Bronchial epithelial cell (primary cell): ENCODE measurements around the gene PDK2. TPM values are rescaled to one million over a fixed set of nuclear protein-coding genes. Genes with fewer than 3 reads are reported as not detected.

Source experiments
- DNase-seq: peaks from one replicate; pipeline ENCODE4 v3.0.0-alpha.2; 2010; ENCODE audit warnings: low read depth
- FAIRE-seq: peaks from 2 replicates; lab custom pipeline; 2011; peaks lifted over from hg19 to GRCh38; lab: Jason Lieb, UNC
- H3K27me3 ChIP-seq: 2 replicates; pipeline ENCODE4 v1.5.1; 2011; ENCODE audit warnings: low read length; ENCODE audit not compliant: control insufficient read depth, insufficient read depth
- H3K36me3 ChIP-seq: 2 replicates; pipeline ENCODE4 v1.5.1; 2011; ENCODE audit warnings: low read length; ENCODE audit not compliant: control insufficient read depth, insufficient read depth
- H3K4me3 ChIP-seq: 2 replicates; pipeline ENCODE4 v1.5.1; 2011; ENCODE audit warnings: mild to moderate bottlenecking, low read depth, low read length, control low read depth
- total RNA-seq: library from RNA; depleted of rRNA; stranded (reverse); fragments of >200 nt; gene quantifications from 2 replicates; pipeline ENCODE4 v1.2.1, GENCODE V29; 2014
- TF ChIP-seq, protein P1 (sequence below): IDR thresholded peaks from 2 replicates; pipeline ENCODE4 v1.5.1; 2011; ENCODE audit warnings: mild to moderate bottlenecking, moderate library complexity, low read length, control low read depth, inconsistent platforms; ENCODE audit not compliant: insufficient read depth, severe bottlenecking

PDK2 gene
- total RNA-seq, 1 donor from 2014 or later = 0.79 TPM

DNA sequence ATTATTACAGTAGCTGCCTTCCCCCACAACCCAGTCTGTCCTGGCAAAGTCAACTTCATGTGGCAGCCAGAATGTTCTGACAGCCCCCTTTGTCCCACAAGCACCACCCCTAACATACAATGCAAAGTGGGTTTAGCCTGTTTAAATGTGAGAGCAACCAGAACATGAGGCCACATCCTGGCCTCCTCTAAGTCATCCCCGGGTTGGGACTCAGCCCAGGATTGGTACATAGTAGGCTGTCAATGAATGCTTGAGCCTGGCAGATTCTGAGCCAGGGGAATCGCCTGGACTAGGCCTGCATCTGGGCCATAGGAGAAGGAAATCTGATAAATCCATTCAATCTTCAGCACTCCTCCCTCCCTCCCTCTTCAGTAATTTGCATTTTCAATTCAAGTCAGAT lies 43.5 kb upstream of the PDK2 start:
- Histone ChIP-seq H3K27me3 (no peaks in the 10 kb centered on the region), H3K36me3 (no peaks in the 10 kb centered on the region), H3K4me3 (no peak overlapping the region)
- TF ChIP-seq, protein P1, sequence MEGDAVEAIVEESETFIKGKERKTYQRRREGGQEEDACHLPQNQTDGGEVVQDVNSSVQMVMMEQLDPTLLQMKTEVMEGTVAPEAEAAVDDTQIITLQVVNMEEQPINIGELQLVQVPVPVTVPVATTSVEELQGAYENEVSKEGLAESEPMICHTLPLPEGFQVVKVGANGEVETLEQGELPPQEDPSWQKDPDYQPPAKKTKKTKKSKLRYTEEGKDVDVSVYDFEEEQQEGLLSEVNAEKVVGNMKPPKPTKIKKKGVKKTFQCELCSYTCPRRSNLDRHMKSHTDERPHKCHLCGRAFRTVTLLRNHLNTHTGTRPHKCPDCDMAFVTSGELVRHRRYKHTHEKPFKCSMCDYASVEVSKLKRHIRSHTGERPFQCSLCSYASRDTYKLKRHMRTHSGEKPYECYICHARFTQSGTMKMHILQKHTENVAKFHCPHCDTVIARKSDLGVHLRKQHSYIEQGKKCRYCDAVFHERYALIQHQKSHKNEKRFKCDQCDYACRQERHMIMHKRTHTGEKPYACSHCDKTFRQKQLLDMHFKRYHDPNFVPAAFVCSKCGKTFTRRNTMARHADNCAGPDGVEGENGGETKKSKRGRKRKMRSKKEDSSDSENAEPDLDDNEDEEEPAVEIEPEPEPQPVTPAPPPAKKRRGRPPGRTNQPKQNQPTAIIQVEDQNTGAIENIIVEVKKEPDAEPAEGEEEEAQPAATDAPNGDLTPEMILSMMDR = no peak
- FAIRE-seq (no peak), DNase-seq (peak; percentile 47)

DNA sequence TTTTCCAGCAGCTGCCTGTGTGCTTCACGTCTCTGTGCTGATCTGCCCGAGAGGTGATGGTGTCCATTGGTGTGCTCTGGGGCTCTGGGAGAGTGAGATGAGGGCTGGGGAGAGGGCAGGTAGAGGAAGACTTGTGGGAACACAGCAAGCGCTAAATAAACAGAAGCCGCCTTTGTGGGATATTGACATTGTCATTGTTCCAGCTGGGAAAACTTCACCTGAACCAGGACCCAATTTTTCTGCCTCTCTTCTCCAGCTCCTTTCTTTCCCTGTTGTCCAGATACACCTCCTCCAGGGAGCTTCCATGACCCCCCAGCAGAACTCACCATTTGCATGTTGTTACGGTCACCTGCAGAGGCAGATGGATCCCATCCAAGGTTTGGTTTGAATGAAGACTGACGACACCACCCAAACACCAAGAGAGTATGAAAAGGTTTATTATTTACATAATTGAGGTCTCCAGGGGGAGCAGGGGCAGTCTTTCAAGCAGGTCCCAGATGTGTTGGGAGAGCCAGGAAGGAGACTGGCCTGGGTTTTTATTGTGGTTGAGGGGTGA lies 42.8 kb upstream of the PDK2 start:
- DNase-seq = no peak
- TF ChIP-seq, protein P1 = no peak
- FAIRE-seq = no peak
- no peak overlapping the region for H3K4me3 ChIP-seq
- H3K27me3 ChIP-seq = no peaks in the 10 kb centered on the region
- H3K36me3 ChIP-seq = peaks cover 2% of the 10 kb centered on the region

DNA sequence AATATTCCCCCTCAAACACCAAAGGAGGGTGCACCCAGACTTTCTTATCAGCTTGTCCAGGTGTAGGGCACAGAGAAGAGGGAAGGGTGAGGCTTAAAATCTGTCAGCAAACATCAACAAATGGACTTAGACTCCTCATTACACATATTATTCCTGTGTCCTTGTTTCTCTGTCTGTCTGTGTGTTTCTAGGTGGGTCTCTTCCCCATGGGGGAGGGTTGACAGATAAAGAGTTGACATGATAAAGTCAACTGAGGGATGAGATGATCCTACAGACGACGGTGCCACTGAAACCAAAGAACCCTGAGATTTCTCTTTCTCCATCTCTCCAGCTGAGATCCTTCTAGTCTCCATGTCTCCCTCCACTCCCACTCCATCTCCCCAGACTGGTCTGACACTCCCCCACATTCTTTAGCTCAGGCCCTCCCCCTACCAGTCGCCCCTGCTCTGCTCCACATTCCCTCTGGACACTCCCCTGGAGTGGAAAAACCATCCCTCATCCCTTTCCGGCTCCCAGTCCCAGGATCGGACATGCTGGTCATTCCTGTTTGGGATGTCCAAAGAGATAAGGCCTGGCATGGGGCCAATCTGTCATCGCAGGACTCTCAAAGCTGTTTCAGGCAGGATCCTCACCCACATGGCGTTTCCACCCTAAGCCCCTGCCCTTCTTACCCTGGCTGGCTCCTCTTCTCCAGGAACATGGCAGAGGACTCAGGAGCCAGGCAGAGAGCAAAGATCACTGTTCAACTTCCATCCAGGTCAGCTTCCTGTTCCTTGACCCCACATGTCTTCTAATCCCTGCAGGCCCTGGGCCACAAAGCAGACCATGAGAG lies 42.1 kb upstream of the PDK2 start:
- DNase-seq = no peak
- TF ChIP-seq, protein P1 = no peak
- peaks cover 5% of the 10 kb centered on the region for H3K36me3 ChIP-seq
- no peak for FAIRE-seq
- no peak overlapping the region for H3K4me3 ChIP-seq
- no peaks in the 10 kb centered on the region for H3K27me3 ChIP-seq

DNA sequence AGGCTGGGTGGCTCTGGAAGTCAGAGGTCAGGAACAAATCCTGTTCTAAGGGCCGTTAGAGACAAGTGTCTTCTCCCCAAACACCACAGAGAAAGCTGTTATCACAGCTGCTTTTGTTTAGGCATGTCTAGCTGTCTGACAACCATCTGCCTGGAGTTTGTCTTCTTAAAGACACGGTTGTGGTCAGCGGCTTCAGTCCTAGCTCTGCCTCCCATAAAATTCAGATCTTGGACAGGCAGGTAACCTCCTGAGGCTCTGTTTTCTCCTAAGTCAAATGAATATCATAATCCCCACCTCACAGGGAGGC lies 41.5 kb upstream of the PDK2 start:
- Histone ChIP-seq H3K27me3 (no peaks in the 10 kb centered on the region), H3K4me3 (no peak overlapping the region), H3K36me3 (peaks cover 5% of the 10 kb centered on the region)
- TF ChIP-seq, protein P1 = no peak
- FAIRE-seq = no peak
- DNase-seq = no peak

DNA sequence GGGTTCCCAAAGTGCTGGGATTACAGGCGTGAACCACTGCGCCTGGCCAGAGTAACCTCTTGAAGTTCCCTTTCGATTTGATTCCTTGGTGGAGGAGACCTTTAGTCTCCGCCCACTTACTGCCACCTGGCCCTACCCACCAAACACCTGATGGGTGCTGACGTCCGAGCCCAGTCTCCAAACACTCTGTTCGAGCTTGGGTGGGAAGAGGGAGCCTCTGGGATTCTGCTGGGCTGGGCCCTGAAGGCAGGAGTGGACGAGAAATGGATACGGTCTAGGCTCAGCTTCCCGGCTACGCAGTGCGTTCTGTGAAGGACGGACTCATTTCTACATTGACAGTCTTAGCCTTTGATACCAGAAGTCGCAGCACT lies 40.1 kb upstream of the PDK2 start:
- FAIRE-seq (no peak), DNase-seq (peak; percentile 91)
- H3K4me3 ChIP-seq = peak overlapping the region; percentile 68
- TF ChIP-seq, protein P1 = no peak
- H3K36me3 ChIP-seq = peaks cover 7% of the 10 kb centered on the region
- H3K27me3 ChIP-seq = no peaks in the 10 kb centered on the region
